Measurements from ENCODE around the gene ZBTB7C. TPM values are rescaled to one million over a fixed set of nuclear protein-coding genes. Genes with fewer than 3 reads are reported as not detected.

ZBTB7C gene
- total and polyA plus RNA-seq, 3 experiments from 2014 or later: 0.13 TPM; not detected in 2

DNA sequence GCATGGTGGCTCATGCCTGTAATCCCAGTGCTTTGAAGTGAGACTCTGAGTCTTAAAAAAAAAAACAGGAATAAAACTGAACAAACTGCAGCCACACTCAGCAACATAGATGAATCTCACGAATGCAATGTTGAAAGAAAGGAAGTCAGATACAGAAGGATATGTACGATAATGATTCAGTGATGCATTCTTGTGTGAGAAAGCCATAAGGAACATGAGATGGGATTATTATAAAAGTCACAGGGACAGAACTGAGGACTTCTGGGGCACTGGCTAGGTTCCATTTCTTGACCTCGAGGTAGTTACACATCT is 421.8 kb downstream of the ZBTB7C start:
- CTCF ChIA-PET: interaction anchor here (1.9 kb wide), 1 partner anchor 215 kb away, joined by 7 read pairs; no protein-coding TSS in a partner anchor
- Histone ChIP-seq H3K27me3 (ENCODE audit: insufficient read depth, low read length, poor library complexity, severe bottlenecking) (no peaks in the 10 kb centered on the region), H3K4me3 (ENCODE audit: low read length) (no peak overlapping the region), H3K4me1 (ENCODE audit: insufficient read depth, low read length) (no peaks in the 10 kb centered on the region), H3K27ac (ENCODE audit: low read depth, low read length) (no peak overlapping the region), H3K9me3 (ENCODE audit: low read length) (no peaks in the 10 kb centered on the region), H3K36me3 (ENCODE audit: insufficient read depth, low read length) (no peaks in the 10 kb centered on the region)
- peaks cover 7 to 19% of the 10 kb centered on the region in 2 donors for H3K27me3 Mint-ChIP-seq
- no peak overlapping the region for H3K4me3 Mint-ChIP-seq
- POLR2A ChIA-PET: no interaction called here
- no peaks in the 10 kb centered on the region for H3K9me3 Mint-ChIP-seq
- H3K4me1 Mint-ChIP-seq: no peaks in the 10 kb centered on the region
- DNase-seq: no peak
- no peak overlapping the region for H3K27ac Mint-ChIP-seq
- H3K36me3 Mint-ChIP-seq: peaks cover 0 to 4% (median 2%) of the 10 kb centered on the region in 3 donors

DNA sequence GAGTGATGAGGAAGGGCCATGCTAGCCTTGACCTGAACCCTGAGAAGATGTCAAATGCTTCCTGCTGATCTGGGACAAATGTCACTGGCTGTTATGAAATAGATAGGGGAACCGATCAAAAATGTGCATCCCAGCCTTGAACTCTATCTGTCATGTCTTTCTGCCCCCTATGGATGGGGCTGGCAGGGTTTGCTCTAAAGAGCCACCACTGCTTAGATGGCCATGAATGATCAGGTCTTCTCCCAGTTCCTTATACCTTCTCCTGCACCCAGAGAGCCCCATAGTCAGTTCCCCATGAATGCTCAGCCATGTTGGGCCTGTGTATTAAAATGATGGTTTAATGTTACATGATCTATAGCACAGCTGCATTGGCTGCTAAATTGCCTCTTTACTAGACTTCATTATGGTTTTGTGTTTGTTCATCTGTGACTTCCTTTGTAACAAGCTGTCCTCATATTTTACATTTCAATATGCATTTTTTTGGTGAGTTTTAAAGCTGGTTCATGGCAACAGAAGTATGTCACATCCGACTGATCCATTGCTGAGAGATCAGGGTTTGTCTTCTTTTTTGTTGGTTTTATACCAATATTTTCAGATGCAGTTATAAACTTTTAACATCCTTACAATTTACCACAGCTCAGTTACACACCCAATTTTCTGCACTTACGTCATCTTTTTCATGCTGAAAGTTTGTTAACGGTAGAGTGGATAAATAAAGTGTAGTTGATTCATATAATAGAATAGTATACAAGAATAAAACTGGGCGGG is 422.4 kb downstream of the ZBTB7C start:
- no peak for DNase-seq
- Histone ChIP-seq H3K36me3 (ENCODE audit: insufficient read depth, low read length) (no peaks in the 10 kb centered on the region), H3K9me3 (ENCODE audit: low read length) (no peaks in the 10 kb centered on the region), H3K4me3 (ENCODE audit: low read length) (no peak overlapping the region), H3K4me1 (ENCODE audit: insufficient read depth, low read length) (no peaks in the 10 kb centered on the region), H3K27me3 (ENCODE audit: insufficient read depth, low read length, poor library complexity, severe bottlenecking) (no peaks in the 10 kb centered on the region), H3K27ac (ENCODE audit: low read depth, low read length) (no peak overlapping the region)
- peaks cover 7 to 15% of the 10 kb centered on the region in 2 donors for H3K27me3 Mint-ChIP-seq
- H3K27ac Mint-ChIP-seq: no peak overlapping the region
- ChIA-PET POLR2A (no interaction called here), CTCF (interaction anchor here (1.4 to 1.9 kb wide), 2 partner anchors 11 to 215 kb away, joined by 3 to 7 read pairs; no protein-coding TSS in a partner anchor)
- H3K9me3 Mint-ChIP-seq: no peaks in the 10 kb centered on the region
- no peak overlapping the region for H3K4me3 Mint-ChIP-seq
- no peaks in the 10 kb centered on the region for H3K4me1 Mint-ChIP-seq
- peaks cover 0 to 4% (median 2%) of the 10 kb centered on the region in 3 donors for H3K36me3 Mint-ChIP-seq

DNA sequence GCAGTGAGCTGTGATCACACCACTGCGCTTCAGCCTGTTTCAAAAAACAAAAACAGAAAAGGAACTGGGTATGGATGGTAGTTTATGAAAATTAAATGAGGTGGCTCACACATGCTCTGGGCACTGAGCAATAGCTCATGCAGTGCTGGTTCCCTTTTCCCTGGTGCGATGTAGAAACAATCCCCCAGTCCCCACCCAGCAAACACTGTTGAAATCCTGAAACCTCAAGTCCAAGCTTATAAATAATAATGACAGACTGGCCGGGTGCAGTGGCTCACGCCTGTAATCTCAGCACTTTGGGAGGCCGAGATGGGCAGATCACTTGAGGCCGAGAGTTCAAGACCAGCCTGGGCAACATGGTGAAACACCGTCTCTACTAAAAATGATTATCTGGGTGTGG is 423.3 kb downstream of the ZBTB7C start:
- Histone ChIP-seq H3K27ac (ENCODE audit: low read depth, low read length) (no peak overlapping the region), H3K4me3 (ENCODE audit: low read length) (no peak overlapping the region), H3K27me3 (ENCODE audit: insufficient read depth, low read length, poor library complexity, severe bottlenecking) (no peaks in the 10 kb centered on the region), H3K4me1 (ENCODE audit: insufficient read depth, low read length) (no peaks in the 10 kb centered on the region), H3K9me3 (ENCODE audit: low read length) (no peaks in the 10 kb centered on the region), H3K36me3 (ENCODE audit: insufficient read depth, low read length) (no peaks in the 10 kb centered on the region)
- Mint-ChIP-seq H3K27ac (no peak overlapping the region), H3K36me3 (peaks cover 0 to 4% (median 2%) of the 10 kb centered on the region in 3 donors), H3K27me3 (peaks cover 7 to 8% of the 10 kb centered on the region in 2 donors), H3K4me3 (no peak overlapping the region), H3K9me3 (no peaks in the 10 kb centered on the region), H3K4me1 (no peaks in the 10 kb centered on the region)
- ChIA-PET POLR2A (no interaction called here), CTCF (interaction anchor here (1.4 to 1.9 kb wide), 2 partner anchors 12 to 214 kb away, joined by 3 to 7 read pairs; no protein-coding TSS in a partner anchor)
- DNase-seq: no peak

DNA sequence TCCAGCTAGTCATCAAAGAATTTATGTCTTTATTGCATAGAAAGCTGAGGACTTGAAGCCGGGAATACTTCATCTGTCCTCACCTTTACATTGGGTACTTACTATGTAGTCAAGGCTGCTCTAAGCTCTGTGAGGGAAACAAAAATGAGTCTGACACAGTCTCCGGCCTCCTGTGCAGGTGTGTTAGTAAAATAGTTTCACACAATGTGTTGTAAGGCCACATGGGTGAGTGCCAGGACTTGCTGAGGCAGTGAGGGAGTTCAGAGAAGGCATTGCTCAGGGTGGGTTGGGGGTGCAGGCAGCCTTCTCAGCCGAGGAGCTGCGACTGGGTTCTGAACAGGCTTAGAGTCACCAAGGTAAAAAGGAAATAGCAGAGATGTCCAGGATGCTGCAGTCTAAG is 424.2 kb downstream of the ZBTB7C start:
- no peak overlapping the region for H3K27ac ChIP-seq (ENCODE audit: low read depth, low read length)
- H3K27ac Mint-ChIP-seq: no peak overlapping the region
- H3K9me3 Mint-ChIP-seq: no peaks in the 10 kb centered on the region
- no peaks in the 10 kb centered on the region for H3K36me3 ChIP-seq (ENCODE audit: insufficient read depth, low read length)
- no peak overlapping the region for H3K4me3 ChIP-seq (ENCODE audit: low read length)
- DNase-seq: no peak
- CTCF ChIA-PET: interaction anchor here (0.7 kb wide), 1 partner anchor 236 kb away, joined by 3 read pairs; no protein-coding TSS in a partner anchor
- H3K4me3 Mint-ChIP-seq: no peak overlapping the region
- peaks cover 0 to 4% (median 2%) of the 10 kb centered on the region in 3 donors for H3K36me3 Mint-ChIP-seq
- peaks cover 5 to 6% of the 10 kb centered on the region in 2 donors for H3K27me3 Mint-ChIP-seq
- no peaks in the 10 kb centered on the region for H3K4me1 ChIP-seq (ENCODE audit: insufficient read depth, low read length)
- H3K27me3 ChIP-seq (ENCODE audit: insufficient read depth, low read length, poor library complexity, severe bottlenecking): no peaks in the 10 kb centered on the region
- H3K4me1 Mint-ChIP-seq: no peaks in the 10 kb centered on the region
- POLR2A ChIA-PET: no interaction called here
- no peaks in the 10 kb centered on the region for H3K9me3 ChIP-seq (ENCODE audit: low read length)

DNA sequence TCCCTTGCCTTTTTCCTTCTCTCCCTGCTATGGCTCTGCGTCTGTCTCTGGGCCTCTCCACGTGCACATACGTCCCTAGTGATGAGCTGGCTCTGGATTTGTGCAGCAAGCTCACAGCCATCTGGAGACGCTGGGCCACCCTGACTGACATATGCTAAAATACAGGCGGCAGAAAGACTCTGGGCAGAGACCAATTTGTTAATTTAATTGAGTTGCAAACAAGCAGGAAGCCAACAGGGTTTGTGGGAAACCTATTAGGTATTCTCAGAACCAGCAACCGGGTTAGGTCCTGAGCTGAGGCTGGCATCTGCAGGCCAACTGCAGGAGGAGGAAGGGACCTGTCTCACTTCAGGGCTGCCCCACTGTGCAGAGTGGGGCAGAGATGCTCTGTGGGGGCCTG is 425.2 kb downstream of the ZBTB7C start:
- Histone ChIP-seq H3K27me3 (ENCODE audit: insufficient read depth, low read length, poor library complexity, severe bottlenecking) (no peaks in the 10 kb centered on the region), H3K4me3 (ENCODE audit: low read length) (no peak overlapping the region), H3K9me3 (ENCODE audit: low read length) (no peaks in the 10 kb centered on the region), H3K36me3 (ENCODE audit: insufficient read depth, low read length) (no peaks in the 10 kb centered on the region), H3K4me1 (ENCODE audit: insufficient read depth, low read length) (no peaks in the 10 kb centered on the region), H3K27ac (ENCODE audit: low read depth, low read length) (no peak overlapping the region)
- CTCF ChIA-PET: no interaction called here
- Mint-ChIP-seq H3K4me3 (no peak overlapping the region), H3K27me3 (peaks cover 0 to 5% of the 10 kb centered on the region in 2 donors), H3K4me1 (no peaks in the 10 kb centered on the region), H3K27ac (no peak overlapping the region), H3K36me3 (peaks cover 0 to 4% (median 2%) of the 10 kb centered on the region in 3 donors), H3K9me3 (no peaks in the 10 kb centered on the region)
- POLR2A ChIA-PET: no interaction called here
- no peak for DNase-seq

DNA sequence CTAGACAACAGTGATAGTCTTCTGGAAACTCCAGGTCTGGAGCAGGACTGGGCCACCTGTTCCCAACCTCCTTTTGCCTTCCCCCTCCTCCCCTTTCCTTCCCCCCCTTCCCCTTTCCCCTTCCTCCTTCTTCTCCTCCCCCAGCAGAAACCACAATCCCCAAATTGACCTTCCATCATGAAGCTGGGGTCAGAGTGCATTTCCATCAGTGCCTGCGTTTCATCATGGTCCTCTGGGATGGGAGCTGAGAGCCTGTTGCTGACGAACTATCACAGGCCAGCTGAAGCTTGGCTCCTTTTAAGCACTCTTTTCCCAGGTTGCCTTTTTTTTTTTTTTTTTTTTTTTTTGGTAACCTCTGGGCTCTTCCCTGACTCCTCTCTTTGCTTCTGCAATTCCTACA is 426.1 kb downstream of the ZBTB7C start:
- H3K36me3 ChIP-seq (ENCODE audit: insufficient read depth, low read length): no peaks in the 10 kb centered on the region
- CTCF ChIA-PET: no interaction called here

DNA sequence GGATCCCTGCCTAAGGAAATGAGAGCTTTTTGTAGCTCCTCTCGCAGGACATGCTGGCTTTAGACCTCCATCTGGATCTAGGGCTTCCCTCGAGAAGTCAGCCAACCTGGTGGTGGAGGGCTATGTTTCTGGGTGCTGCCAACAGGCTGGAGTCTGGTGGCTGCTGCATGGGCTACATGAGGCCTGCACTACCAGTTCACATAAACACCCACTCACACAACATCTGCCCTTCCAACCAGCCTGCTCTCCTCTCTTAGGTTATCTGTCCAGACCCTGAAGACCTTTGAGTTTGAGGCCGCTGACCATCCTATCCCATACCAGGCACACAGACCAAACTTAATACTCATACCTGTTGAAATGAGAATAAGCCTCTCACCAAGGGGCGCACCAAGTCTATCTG is 427.4 kb downstream of the ZBTB7C start:
- Mint-ChIP-seq H3K36me3 (no peaks in the 10 kb centered on the region), H3K9me3 (no peaks in the 10 kb centered on the region), H3K27ac (peak overlapping the region in 1 of 8 donors; percentile 35), H3K4me1 (no peaks in the 10 kb centered on the region), H3K4me3 (no peak overlapping the region), H3K27me3 (peaks cover 3 to 4% of the 10 kb centered on the region in 2 donors)
- ChIA-PET CTCF (no interaction called here), POLR2A (no interaction called here)
- H3K27me3 ChIP-seq (ENCODE audit: insufficient read depth, low read length, poor library complexity, severe bottlenecking): no peaks in the 10 kb centered on the region
- no peaks in the 10 kb centered on the region for H3K4me1 ChIP-seq (ENCODE audit: insufficient read depth, low read length)
- no peak overlapping the region for H3K27ac ChIP-seq (ENCODE audit: low read depth, low read length)
- H3K4me3 ChIP-seq (ENCODE audit: low read length): no peak overlapping the region
- DNase-seq: no peak
- H3K9me3 ChIP-seq (ENCODE audit: low read length): no peaks in the 10 kb centered on the region
- H3K36me3 ChIP-seq (ENCODE audit: insufficient read depth, low read length): no peaks in the 10 kb centered on the region

More for the DNA sequence above, 426.1 kb downstream of the ZBTB7C start:
- Histone ChIP-seq H3K4me1 (ENCODE audit: insufficient read depth, low read length) (no peaks in the 10 kb centered on the region), H3K9me3 (ENCODE audit: low read length) (no peaks in the 10 kb centered on the region), H3K27me3 (ENCODE audit: insufficient read depth, low read length, poor library complexity, severe bottlenecking) (no peaks in the 10 kb centered on the region), H3K27ac (ENCODE audit: low read depth, low read length) (no peak overlapping the region), H3K4me3 (ENCODE audit: low read length) (no peak overlapping the region)
- POLR2A ChIA-PET: no interaction called here
- Mint-ChIP-seq H3K4me3 (no peak overlapping the region), H3K27ac (peak overlapping the region in 2 of 8 donors; percentile 36 to 76), H3K9me3 (no peaks in the 10 kb centered on the region), H3K36me3 (peaks cover 0 to 3% (median 2%) of the 10 kb centered on the region in 3 donors), H3K4me1 (no peaks in the 10 kb centered on the region), H3K27me3 (peaks cover 1 to 5% of the 10 kb centered on the region in 2 donors)
- DNase-seq: no peak

DNA sequence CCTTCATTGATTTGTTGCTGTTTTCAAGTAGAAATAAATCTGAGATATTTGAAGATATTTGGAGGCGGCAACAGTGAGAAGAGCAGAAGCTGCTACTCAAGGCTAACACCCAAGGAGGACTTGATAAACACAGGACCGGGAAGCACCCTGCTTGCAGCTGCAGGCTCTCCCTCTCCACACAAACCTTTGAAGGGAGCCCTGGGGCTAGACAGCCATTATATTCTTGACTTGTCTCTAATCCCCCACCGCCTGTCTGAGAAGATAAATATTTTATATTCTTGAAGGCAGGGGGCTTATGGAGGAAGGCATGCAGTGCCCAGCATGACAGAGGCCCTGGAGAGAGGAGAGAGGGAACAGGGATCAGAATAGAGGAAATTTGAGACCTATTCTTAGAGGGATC is 427.9 kb downstream of the ZBTB7C start:
- CTCF ChIA-PET: no interaction called here

More for the DNA sequence above, 427.9 kb downstream of the ZBTB7C start:
- Mint-ChIP-seq H3K4me1 (no peaks in the 10 kb centered on the region), H3K27me3 (peaks cover 3 to 4% of the 10 kb centered on the region in 2 donors), H3K9me3 (no peaks in the 10 kb centered on the region), H3K4me3 (no peak overlapping the region), H3K36me3 (no peaks in the 10 kb centered on the region), H3K27ac (peak overlapping the region in 1 of 8 donors; percentile 16)
- H3K4me1 ChIP-seq (ENCODE audit: insufficient read depth, low read length): no peaks in the 10 kb centered on the region
- no peak for DNase-seq
- POLR2A ChIA-PET: no interaction called here
- H3K27me3 ChIP-seq (ENCODE audit: insufficient read depth, low read length, poor library complexity, severe bottlenecking): no peaks in the 10 kb centered on the region
- no peak overlapping the region for H3K27ac ChIP-seq (ENCODE audit: low read depth, low read length)
- H3K4me3 ChIP-seq (ENCODE audit: low read length): no peak overlapping the region
- no peaks in the 10 kb centered on the region for H3K9me3 ChIP-seq (ENCODE audit: low read length)
- no peaks in the 10 kb centered on the region for H3K36me3 ChIP-seq (ENCODE audit: insufficient read depth, low read length)
